Eye (tissue), 1 donor: ENCODE measurements around the gene GBX1.

Source experiments
- DNase-seq: peaks from one replicate; pipeline ENCODE4 v3.0.0-alpha.2; 2015

GBX1 gene

DNA sequence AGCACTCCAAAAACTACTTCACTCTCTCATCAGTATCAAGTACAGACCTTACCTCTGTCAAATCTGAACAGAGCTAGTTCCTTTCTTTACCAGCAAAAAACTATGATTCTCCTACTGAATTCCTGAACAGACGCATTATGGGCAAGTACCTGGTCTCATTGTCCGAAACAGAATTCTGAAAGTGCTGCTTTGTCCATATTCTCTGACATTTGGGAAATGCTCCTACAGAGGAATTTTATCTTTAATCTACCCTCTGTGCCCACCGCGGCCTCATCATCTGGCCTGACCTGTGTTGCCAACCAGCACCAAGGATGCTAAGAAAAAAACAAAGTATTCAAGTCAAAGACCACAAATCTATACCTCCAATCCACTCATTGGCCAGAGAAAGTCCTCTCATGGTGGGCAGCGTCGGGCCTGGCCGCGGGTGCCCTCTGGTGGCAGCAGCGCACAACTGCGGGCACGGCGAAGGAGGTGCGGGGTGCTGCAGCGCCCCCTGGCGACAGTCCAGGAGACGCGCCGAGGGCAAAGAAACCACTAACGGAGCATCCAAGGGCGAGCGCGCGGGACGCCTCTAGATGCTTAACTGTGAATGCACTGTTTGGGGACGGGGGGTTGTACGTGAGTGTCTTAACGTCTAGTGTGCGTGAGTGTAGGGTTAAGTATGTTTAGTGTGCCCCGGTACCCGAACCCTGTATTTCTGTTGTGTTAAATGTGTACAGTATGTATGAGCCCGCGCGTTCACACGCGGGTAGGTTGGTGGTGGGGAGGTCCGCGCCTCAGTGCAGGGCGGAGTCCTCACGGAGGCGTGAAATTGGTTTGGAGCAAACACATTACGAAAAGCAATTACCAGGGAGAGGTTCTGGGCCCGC is 5.0 kb upstream of the GBX1 start:
- peak; percentile 90 for DNase-seq

DNA sequence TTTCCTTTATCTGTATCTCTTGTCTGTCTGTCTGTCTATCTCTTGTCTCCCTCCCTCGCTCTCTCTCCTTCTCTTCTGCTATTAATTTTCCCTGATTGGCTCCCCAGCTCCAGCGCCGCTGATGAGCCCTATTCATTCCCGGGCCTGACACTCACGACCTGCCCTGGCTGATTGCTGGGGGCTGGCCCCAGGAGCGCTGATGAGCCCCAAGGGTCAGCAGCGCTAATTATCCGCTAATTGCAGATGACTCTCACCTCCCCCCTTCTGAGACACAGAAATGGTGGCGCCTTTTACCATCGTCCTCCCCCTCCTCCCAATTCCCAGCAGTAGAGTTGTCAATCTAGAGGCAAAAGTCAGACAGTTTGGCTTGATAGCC is 1.3 kb upstream of the GBX1 start:
- DNase-seq, result peak; percentile 36

DNA sequence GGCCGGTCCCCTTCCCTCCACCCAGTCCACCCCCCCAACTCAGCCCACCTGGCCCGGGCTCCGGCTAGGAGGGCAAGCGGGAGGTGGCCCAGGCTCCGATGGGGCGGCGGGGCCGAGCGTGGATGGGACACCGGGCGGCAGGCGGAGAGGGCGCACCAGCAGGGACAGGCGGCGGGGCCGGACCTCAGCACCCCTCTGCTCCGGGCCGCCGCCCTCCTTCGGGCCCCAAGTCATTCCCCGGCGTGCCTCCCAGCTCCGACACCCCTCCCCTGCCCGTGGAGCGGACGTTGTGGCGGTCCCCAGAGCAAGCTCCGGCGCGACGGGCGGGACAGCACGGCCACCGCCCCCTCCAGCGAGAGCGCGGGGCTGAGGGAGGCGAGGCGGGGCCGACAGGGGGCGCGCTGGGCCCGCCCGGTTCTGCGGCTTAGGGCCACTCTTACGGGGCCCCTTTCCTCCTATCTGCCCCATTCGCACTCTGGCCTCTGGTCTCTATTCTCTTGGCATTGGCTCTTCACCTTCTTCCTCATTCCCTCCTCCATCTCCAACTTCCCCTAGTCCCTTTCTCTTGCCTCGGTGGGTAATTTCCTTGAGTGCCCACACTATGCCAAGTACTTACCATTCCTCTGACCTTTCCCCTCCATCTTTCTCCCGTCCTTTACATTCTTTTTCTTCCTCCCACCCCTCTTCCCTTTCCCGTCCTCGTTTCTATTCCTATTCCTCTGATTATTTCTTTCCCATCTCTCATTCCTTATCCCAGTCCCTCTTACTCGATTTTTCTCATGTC is 701 bp upstream of the GBX1 start:
- peak; percentile 64 for DNase-seq

DNA sequence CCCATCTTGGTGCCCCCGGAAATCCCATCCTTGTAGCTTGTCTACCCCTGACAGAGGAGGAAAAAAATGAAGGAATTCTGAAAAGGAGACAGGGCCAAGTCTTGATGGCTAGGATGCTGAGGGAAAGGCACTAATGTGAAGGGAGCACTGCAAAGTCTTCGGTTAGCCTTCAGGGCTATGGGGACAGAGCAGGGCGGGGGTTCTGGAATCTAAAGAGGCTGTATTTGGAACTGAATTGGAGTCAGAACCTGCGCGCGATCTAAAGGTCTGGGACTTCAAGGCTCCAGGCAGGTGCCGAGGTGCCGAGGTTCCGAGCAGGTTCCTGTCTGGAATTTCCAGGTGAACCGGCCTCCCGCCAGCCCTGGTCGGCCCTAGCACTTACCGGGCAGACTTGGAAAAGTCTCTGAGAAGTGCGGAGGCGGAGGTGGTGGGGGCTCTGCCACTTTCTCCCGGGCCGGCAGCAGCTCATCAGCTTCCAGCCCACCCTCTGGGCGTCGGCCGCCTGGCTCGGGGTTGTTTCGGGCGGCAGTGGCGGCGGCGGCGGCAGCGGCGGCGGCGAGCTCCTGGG is 781 bp downstream of the GBX1 start:
- no peak for DNase-seq

GRCh38 chr7:151161757-151162156 is 5.7 kb downstream of the GBX1 start:
- no peak for DNase-seq

- no peak for DNase-seq
Observed at GRCh38 chr7:151157645-151158329, 9.7 kb downstream of the GBX1 start.

DNA sequence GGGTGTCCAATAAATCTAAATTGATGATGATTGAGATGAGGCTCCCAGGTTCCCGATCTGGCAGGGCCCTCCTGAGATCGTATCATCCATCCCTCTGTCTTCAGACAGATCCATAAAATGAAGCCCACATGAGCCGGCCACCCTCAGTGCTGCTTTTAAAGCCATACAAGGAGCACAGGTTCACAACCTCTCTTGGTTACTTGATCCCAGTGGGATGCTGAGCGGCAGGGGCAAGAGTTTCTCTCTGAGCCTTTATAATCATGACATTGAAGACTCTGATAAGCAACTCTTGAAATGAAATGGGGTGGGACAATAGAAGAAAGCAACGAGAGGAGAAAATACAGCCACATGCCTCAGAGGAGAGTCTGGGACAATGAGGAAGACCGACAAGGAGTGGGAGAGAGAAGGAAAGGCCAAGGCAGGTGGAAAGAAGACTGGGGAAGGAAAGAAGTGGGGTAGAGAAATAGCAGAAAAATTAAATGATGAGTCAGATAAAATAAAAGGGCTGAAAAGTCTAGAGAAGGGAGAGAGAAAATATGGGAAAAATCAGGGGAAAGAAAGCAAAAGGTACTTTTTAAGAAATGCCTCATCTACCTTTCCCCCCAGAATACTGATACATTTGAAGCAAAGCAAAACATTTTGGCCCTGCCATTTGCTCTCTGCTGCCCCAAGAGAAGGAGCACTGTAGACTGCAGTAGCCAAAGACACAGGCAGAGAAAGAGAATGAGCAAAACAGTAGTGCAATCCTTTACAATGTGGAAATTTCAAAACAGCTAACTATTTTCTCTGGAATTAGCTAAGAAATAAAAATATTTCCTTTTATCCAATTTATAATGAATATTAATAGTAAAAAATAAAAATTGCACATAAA is 14.6 kb downstream of the GBX1 start:
- DNase-seq, result no peak

DNA sequence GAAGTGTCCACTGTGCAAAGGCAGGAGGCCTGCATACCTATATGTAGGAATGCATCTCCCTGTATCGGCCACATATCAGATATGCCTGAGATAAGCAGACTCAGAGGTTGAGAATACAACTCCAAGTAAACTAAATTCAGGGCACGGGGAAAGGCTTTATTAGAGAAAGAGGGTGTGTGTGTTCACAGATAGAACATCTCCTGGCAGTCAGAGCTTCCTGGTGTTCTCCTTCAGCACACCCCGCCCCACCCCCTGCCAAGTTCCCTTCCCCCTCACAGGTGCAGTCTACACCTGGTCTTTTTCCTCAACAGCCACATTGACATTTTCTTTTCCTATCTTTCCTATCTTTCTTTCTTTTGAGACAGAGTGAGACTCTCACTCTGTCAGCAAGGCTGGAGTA is 17.1 kb downstream of the GBX1 start:
- DNase-seq, result no peak

DNA sequence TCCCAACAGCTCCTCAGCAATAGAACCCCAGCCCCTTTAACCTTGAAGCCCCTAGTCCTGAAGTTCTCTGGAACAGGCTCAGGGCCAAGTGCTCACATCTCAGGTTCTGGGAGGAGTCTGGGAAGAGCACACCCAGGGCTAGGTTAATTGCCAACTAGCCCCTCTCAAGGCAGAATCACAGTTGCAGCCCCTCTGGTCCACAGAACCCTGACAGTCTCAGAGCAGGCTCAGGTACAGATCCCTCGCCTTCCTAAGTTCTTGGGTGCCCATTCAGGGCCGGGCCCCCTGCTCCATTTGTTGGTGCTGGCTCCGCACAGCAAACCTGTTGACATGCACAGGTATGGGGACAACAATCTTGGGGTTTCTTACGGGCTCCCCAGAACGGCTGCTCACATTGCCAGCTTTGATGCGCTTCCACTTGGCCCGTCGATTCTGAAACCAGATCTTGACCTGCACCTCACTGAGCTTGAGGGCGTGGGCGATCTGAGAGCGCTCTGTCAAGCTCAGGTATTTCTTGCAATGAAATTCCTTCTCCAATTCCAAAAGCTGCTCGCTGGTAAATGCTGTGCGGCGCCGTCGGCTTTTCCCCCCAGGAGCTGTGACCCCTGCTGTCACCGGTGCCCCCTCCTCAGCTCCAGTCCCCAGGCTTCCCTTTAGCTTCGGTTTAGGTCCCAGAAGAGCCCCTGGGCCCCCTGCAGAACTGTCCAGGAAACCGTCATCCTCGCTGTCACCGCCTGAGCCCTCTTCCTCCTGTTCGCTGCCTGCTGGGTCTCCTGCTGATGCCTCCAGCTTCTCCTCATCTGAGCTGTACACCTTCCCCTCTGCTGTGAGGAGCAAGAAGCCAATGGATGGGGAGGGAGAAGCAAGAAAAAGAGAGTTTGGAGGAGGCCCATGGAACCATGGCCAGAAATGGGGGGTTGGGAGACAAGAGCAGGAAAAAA is 18.9 kb downstream of the GBX1 start:
- no peak for DNase-seq

DNA sequence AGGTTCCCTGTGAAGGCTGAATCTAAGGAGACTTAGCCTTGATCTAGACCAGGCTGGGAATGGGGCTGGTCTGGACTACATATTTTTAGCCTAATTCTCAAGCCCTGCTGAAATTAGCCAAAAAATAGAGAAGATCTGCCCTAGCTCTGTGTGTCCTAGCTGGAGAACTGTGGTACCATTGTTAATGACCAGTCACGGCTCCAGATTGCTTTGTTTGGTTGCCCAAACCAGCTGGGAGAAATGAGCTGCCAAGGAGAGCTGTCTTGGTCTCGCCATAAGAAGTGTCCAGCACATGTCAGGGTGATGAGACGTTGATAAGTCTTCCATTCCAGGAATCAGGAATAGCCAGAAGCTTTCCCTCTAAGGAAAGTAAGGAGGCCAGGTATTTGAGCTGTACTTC is 20.7 kb downstream of the GBX1 start:
- no peak for DNase-seq

GRCh38 chr7:151144387-151144786 is 23.1 kb downstream of the GBX1 start:
- no peak for DNase-seq

DNA sequence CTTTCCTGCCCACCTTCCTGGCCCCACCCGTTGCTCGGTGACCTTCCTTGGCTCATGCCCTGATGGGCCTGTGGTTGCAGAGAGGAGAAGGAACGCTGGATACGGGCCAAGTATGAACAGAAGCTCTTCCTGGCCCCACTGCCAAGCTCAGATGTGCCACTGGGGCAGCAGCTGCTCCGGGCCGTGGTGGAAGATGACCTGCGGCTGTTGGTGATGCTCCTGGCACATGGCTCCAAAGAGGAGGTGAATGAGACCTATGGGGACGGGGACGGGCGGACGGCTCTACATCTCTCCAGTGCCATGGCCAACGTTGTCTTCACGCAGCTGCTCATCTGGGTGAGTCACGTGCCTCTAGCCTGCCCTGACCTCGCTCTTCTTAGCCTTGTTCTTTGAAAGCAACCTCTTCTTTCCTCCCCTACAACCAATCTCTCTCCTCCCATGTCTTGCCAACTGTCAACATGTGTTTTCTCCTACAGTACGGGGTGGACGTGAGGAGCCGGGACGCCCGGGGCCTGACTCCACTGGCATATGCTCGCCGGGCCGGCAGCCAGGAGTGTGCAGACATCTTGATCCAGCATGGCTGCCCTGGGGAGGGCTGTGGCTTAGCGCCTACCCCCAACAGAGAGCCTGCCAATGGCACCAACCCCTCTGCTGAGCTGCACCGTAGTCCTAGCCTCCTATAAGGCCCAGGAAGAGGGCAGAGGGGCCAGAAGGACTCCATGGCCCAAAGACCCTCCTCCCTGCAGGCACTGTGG is 24.1 kb downstream of the GBX1 start:
- DNase-seq, result no peak

DNA sequence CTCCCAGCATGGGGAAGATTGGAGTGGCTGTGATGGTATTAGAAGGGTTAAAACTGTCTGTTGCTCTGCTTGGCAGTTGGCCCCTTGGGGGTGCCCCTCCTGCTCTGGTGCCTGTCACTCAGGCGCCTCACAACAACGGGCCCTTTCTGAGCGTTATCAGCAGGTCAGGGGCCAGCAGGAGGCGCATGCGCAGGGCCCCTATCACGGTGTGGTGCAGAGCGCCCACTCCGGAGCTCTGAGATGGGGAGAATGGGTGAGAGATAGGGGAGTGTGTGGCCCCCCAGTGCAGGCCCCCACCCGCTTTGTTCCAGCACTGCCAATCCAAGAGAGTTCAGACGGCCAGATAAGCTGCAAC is 24.8 kb downstream of the GBX1 start:
- DNase-seq, result peak; percentile 75

DNA sequence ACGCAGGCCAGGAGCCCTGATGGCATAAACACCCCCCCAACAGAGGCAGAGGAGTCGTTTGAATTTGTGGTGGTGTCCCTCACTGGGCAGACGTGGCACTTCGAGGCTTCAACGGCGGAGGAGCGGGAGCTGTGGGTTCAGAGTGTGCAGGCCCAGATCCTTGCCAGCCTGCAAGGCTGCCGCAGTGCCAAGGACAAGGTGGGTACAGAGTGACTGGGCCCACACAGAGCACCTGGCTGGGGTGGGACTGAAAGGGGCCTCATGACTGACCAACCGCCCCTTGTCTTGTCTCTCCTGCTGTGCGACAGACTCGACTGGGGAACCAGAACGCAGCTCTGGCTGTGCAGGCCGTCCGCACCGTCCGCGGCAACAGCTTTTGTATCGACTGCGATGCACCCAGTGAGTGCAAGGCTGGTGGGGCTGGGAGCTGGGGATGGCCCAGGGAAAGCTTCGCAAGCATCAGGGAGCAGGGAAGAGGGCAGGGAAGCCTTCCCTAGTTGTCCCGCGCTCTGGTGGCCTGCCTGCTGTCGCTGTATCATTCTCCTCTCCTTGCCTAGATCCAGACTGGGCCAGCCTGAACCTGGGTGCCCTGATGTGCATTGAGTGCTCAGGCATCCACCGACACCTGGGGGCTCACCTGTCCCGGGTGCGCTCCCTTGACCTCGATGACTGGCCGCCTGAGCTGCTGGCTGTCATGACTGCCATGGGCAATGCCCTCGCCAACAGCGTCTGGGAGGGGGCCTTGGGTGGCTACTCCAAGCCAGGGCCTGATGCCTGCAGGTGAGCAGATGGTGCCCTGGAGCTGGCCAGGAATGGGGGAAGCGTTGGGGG is 25.4 kb downstream of the GBX1 start:
- DNase-seq, result peak; percentile 40

- peak; percentile 88 for DNase-seq
Observed at GRCh38 chr7:151141311-151141854, 26.1 kb downstream of the GBX1 start.

DNA sequence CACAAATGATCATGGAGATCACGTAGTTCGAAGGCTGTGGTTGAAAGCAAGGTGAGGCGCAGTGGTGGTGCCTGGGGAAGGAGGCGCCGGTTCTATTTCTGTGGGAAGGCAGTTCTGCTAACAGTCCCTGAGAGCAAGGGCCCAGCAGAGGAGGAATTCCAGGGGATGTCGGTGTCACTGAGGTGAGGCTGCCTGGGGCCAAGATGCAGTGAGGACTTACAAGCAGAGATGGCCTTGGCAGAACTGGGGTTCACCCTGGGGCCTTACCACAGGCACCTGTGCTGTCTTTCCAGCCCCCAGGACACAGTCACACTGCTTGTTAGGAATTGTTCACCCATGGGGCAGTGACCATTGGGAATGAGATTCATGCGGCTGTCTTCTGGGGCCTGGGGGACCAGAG is 26.7 kb downstream of the GBX1 start:
- DNase-seq, result no peak

DNA sequence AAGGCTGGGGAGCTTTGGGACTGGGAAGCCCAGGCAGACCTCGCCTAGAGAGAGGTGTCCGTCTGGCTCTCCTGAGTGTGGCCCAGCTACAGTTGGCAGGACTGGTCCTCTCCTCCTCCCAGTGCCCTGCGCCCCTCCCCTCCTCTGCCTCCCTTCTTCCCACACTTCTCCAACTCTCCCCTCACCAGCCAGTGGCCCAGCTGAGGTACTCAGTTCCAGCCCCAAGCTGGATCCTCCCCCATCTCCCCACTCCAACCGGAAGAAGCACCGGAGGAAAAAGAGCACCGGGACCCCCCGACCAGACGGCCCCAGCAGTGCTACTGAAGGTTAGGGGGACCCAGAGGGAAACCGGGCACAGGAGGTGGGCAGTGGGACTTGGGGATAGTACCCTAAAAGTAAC is 27.7 kb downstream of the GBX1 start:
- no peak for DNase-seq

DNA sequence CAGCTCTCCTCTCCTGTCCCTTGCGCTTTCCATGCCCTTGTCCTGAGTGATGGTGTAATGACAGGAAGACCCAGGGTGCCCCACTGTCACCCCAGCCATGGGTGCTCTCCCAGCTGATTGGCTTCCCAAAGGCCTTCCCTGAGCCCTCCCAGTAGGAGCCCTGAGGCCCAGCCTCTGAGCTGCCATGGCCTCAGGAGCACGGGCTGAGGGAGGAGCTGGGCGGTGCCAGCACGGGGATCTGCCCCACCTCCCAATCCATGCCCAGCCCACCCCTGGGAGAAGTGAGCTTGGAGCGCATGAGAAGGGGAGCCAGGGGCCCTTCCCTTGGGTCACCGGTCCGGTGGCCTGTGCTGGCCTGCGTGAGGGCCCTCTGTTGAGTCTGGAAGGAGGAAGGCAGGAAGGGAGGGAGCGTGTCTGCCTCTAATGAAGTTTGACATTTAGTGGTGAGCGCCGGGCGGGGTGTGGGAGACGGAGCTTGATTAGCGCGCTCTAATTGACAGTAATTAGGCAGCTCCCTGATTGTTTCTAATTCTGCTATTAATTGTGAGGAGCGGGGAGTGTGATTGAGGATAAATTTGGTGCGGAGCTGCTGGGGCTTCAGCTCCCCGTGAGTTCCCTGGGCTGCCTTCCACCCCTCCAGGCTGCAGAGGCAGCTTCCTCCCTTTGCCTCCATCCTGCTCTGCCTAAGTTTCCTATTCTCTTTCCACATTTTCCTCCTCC is 28.3 kb downstream of the GBX1 start:
- DNase-seq, result peak; percentile 87
